Memory B cell (primary cell): ENCODE data around the gene ARL15.
A peak's percentile ranks its signal among the peaks of the same experiment; 100 is the strongest.

Experiments used
- ATAC-seq: fragments of 150-1000 bp; cut with Tn5 transposase; 2 replicates; pipeline ENCODE4 v1.10.0; 2021; ENCODE audit warnings: low read depth, mild to moderate bottlenecking, moderate library complexity
- DNase-seq, 2 donors: peaks; one replicate each; pipeline ENCODE4 v3.0.0; 2022; ENCODE audit warnings: low spot score in 2 of 2
- H3K27ac Mint-ChIP-seq: one replicate; pipeline ENCODE4 v1.8.0; 2022; ENCODE audit warnings: mild to moderate bottlenecking, moderate library complexity, mixed read lengths
- H3K27me3 Mint-ChIP-seq: one replicate; pipeline ENCODE4 v1.8.0; 2022; ENCODE audit warnings: mixed read lengths
- H3K36me3 Mint-ChIP-seq: one replicate; pipeline ENCODE4 v1.8.0; 2022; ENCODE audit warnings: mild to moderate bottlenecking, mixed read lengths
- H3K4me1 Mint-ChIP-seq: one replicate; pipeline ENCODE4 v1.8.0; 2022; ENCODE audit warnings: mixed read lengths
- H3K4me3 Mint-ChIP-seq: one replicate; pipeline ENCODE4 v1.8.0; 2022; ENCODE audit warnings: mild to moderate bottlenecking, moderate library complexity, mixed read lengths
- H3K9me3 Mint-ChIP-seq: one replicate; pipeline ENCODE4 v1.8.0; 2022; ENCODE audit warnings: mixed read lengths

ARL15 gene

GRCh38 chr5:54093861-54094260, 216.5 kb downstream of the ARL15 start:
- DNase-seq (no peak), ATAC-seq (no peak)
- no peaks in the 10 kb centered on the region for H3K9me3 Mint-ChIP-seq
- H3K4me1 Mint-ChIP-seq = peaks cover 8% of the 10 kb centered on the region
- H3K4me3 Mint-ChIP-seq = no peak overlapping the region
- H3K27ac Mint-ChIP-seq = no peak overlapping the region
- no peaks in the 10 kb centered on the region for H3K27me3 Mint-ChIP-seq
- peaks cover 7% of the 10 kb centered on the region for H3K36me3 Mint-ChIP-seq

GRCh38 chr5:54093081-54093492, 217.3 kb downstream of the ARL15 start:
- DNase-seq (no peak), ATAC-seq (no peak)
- no peak overlapping the region for H3K27ac Mint-ChIP-seq
- no peak overlapping the region for H3K4me3 Mint-ChIP-seq
- H3K36me3 Mint-ChIP-seq = peaks cover 8% of the 10 kb centered on the region
- H3K27me3 Mint-ChIP-seq = no peaks in the 10 kb centered on the region
- no peaks in the 10 kb centered on the region for H3K9me3 Mint-ChIP-seq
- peaks cover 5% of the 10 kb centered on the region for H3K4me1 Mint-ChIP-seq

GRCh38 chr5:54091307-54092130, 218.9 kb downstream of the ARL15 start:
- no peak for ATAC-seq
- no peak for DNase-seq

GRCh38 chr5:54090495-54091120, 219.8 kb downstream of the ARL15 start:
- ATAC-seq = no peak
- no peak overlapping the region for H3K4me3 Mint-ChIP-seq
- H3K4me1 Mint-ChIP-seq = no peaks in the 10 kb centered on the region
- H3K27me3 Mint-ChIP-seq = no peaks in the 10 kb centered on the region
- H3K36me3 Mint-ChIP-seq = peaks cover 13% of the 10 kb centered on the region
- no peaks in the 10 kb centered on the region for H3K9me3 Mint-ChIP-seq
- H3K27ac Mint-ChIP-seq = no peak overlapping the region
- DNase-seq = no peak

More at GRCh38 chr5:54091307-54092130, 218.9 kb downstream of the ARL15 start:
- H3K36me3 Mint-ChIP-seq = peaks cover 12% of the 10 kb centered on the region
- no peak overlapping the region for H3K4me3 Mint-ChIP-seq
- H3K9me3 Mint-ChIP-seq = no peaks in the 10 kb centered on the region
- peaks cover 3% of the 10 kb centered on the region for H3K4me1 Mint-ChIP-seq
- no peaks in the 10 kb centered on the region for H3K27me3 Mint-ChIP-seq
- H3K27ac Mint-ChIP-seq = no peak overlapping the region

- peaks cover 16% of the 10 kb centered on the region for H3K36me3 Mint-ChIP-seq
- no peak overlapping the region for H3K4me3 Mint-ChIP-seq
- no peak for DNase-seq
- no peak overlapping the region for H3K27ac Mint-ChIP-seq
- no peaks in the 10 kb centered on the region for H3K27me3 Mint-ChIP-seq
- H3K4me1 Mint-ChIP-seq = no peaks in the 10 kb centered on the region
- no peaks in the 10 kb centered on the region for H3K9me3 Mint-ChIP-seq
- no peak for ATAC-seq
Measured at GRCh38 chr5:54088081-54088480, 222.3 kb downstream of the ARL15 start.

- H3K36me3 Mint-ChIP-seq = peaks cover 17% of the 10 kb centered on the region
- H3K4me3 Mint-ChIP-seq = no peak overlapping the region
- no peak overlapping the region for H3K27ac Mint-ChIP-seq
- H3K9me3 Mint-ChIP-seq = peaks cover 1% of the 10 kb centered on the region
- H3K27me3 Mint-ChIP-seq = no peaks in the 10 kb centered on the region
- ATAC-seq (no peak), DNase-seq (no peak)
- H3K4me1 Mint-ChIP-seq = no peaks in the 10 kb centered on the region
Measured at GRCh38 chr5:54087436-54087835, 222.9 kb downstream of the ARL15 start.

GRCh38 chr5:54086191-54086590, 224.2 kb downstream of the ARL15 start:
- peaks cover 26% of the 10 kb centered on the region for H3K36me3 Mint-ChIP-seq

GRCh38 chr5:54084696-54085095, 225.7 kb downstream of the ARL15 start:
- ATAC-seq = no peak
- no peak overlapping the region for H3K27ac Mint-ChIP-seq
- peaks cover 6% of the 10 kb centered on the region for H3K9me3 Mint-ChIP-seq
- no peak overlapping the region for H3K4me3 Mint-ChIP-seq
- H3K27me3 Mint-ChIP-seq = no peaks in the 10 kb centered on the region
- no peak for DNase-seq
- H3K36me3 Mint-ChIP-seq = peaks cover 25% of the 10 kb centered on the region
- peaks cover 3% of the 10 kb centered on the region for H3K4me1 Mint-ChIP-seq

More at GRCh38 chr5:54086191-54086590, 224.2 kb downstream of the ARL15 start:
- Mint-ChIP-seq H3K9me3 (peaks cover 6% of the 10 kb centered on the region), H3K4me3 (no peak overlapping the region), H3K27ac (no peak overlapping the region), H3K27me3 (no peaks in the 10 kb centered on the region), H3K4me1 (peaks cover 3% of the 10 kb centered on the region)
- DNase-seq (no peak), ATAC-seq (no peak)

- DNase-seq (no peak), ATAC-seq (no peak)
- H3K27ac Mint-ChIP-seq = no peak overlapping the region
- peaks cover 25% of the 10 kb centered on the region for H3K36me3 Mint-ChIP-seq
- no peaks in the 10 kb centered on the region for H3K27me3 Mint-ChIP-seq
- H3K4me1 Mint-ChIP-seq = peaks cover 3% of the 10 kb centered on the region
- H3K9me3 Mint-ChIP-seq = peaks cover 6% of the 10 kb centered on the region
- H3K4me3 Mint-ChIP-seq = no peak overlapping the region
Measured at GRCh38 chr5:54083851-54084250, 226.5 kb downstream of the ARL15 start.

- no peak for ATAC-seq
- peaks cover 3% of the 10 kb centered on the region for H3K4me1 Mint-ChIP-seq
- H3K9me3 Mint-ChIP-seq = peaks cover 6% of the 10 kb centered on the region
- no peak overlapping the region for H3K4me3 Mint-ChIP-seq
- peaks cover 25% of the 10 kb centered on the region for H3K36me3 Mint-ChIP-seq
- H3K27me3 Mint-ChIP-seq = no peaks in the 10 kb centered on the region
- H3K27ac Mint-ChIP-seq = no peak overlapping the region
- DNase-seq = no peak
Measured at GRCh38 chr5:54083245-54083644, 227.1 kb downstream of the ARL15 start.

- no peaks in the 10 kb centered on the region for H3K27me3 Mint-ChIP-seq
- no peak overlapping the region for H3K4me3 Mint-ChIP-seq
- peak; percentile 22 for ATAC-seq
- H3K36me3 Mint-ChIP-seq = peaks cover 19% of the 10 kb centered on the region
- no peak overlapping the region for H3K27ac Mint-ChIP-seq
- peaks cover 3% of the 10 kb centered on the region for H3K4me1 Mint-ChIP-seq
- H3K9me3 Mint-ChIP-seq = peaks cover 6% of the 10 kb centered on the region
- DNase-seq = no peak
Measured at GRCh38 chr5:54081415-54081814, 229.0 kb downstream of the ARL15 start.

- DNase-seq = no peak
- ATAC-seq = no peak
Measured at GRCh38 chr5:54080831-54081230, 229.5 kb downstream of the ARL15 start.

GRCh38 chr5:54073735-54074134, 236.6 kb downstream of the ARL15 start:
- Mint-ChIP-seq H3K36me3 (peaks cover 3% of the 10 kb centered on the region), H3K27me3 (no peaks in the 10 kb centered on the region)

More at GRCh38 chr5:54080831-54081230, 229.5 kb downstream of the ARL15 start:
- Mint-ChIP-seq H3K4me1 (peaks cover 3% of the 10 kb centered on the region), H3K27me3 (no peaks in the 10 kb centered on the region), H3K36me3 (peaks cover 21% of the 10 kb centered on the region), H3K9me3 (peaks cover 6% of the 10 kb centered on the region), H3K27ac (no peak overlapping the region), H3K4me3 (no peak overlapping the region)

GRCh38 chr5:54073131-54073530, 237.2 kb downstream of the ARL15 start:
- no peaks in the 10 kb centered on the region for H3K9me3 Mint-ChIP-seq

More at GRCh38 chr5:54073735-54074134, 236.6 kb downstream of the ARL15 start:
- no peak for DNase-seq
- H3K4me3 Mint-ChIP-seq = no peak overlapping the region
- no peak for ATAC-seq
- no peak overlapping the region for H3K27ac Mint-ChIP-seq
- no peaks in the 10 kb centered on the region for H3K4me1 Mint-ChIP-seq
- H3K9me3 Mint-ChIP-seq = no peaks in the 10 kb centered on the region

More at GRCh38 chr5:54073131-54073530, 237.2 kb downstream of the ARL15 start:
- DNase-seq (no peak), ATAC-seq (no peak)
- no peaks in the 10 kb centered on the region for H3K27me3 Mint-ChIP-seq
- no peak overlapping the region for H3K4me3 Mint-ChIP-seq
- H3K27ac Mint-ChIP-seq = no peak overlapping the region
- H3K4me1 Mint-ChIP-seq = no peaks in the 10 kb centered on the region
- peaks cover 3% of the 10 kb centered on the region for H3K36me3 Mint-ChIP-seq
